Fibroblast of mammary gland (primary cell): ENCODE results near the gene OR1L4.

Experiments
- DNase-seq: peaks from one replicate; pipeline ENCODE4 v3.0.0-alpha.2; 2010; ENCODE audit warnings: low read depth
- H3K4me3 ChIP-seq: 2 replicates; pipeline ENCODE4 v1.5.1; 2011; ENCODE audit warnings: low read depth, mild to moderate bottlenecking, low read length, moderate library complexity; ENCODE audit not compliant: control insufficient read depth
- TF ChIP-seq, protein P1 (sequence below): conservative IDR thresholded peaks from 2 replicates; pipeline ENCODE4 v1.5.1; 2011; ENCODE audit warnings: low read depth, low read length, inconsistent platforms; ENCODE audit not compliant: control insufficient read depth, insufficient read depth

OR1L4 gene

DNA sequence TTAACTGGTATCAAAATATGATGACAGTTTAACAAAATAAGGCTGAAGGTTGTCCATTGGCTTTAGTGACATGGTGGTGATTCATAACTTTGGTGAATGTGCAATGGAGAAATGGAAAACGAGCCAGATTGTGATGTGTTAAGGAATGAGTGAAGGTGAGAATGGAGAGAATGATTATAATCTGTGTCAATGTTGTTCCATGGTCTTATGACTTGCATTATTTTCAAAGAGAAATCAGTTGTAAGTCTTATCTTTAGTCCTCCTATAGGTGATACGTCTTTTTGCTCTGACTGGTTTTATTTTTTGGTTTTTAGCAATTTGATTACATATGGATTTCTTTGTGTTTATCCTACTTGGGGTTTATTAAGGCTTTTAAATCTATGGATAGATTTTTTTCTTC, 31.0 kb downstream of the OR1L4 start:
- H3K4me3 ChIP-seq: no peak overlapping the region
- TF ChIP-seq, protein P1, sequence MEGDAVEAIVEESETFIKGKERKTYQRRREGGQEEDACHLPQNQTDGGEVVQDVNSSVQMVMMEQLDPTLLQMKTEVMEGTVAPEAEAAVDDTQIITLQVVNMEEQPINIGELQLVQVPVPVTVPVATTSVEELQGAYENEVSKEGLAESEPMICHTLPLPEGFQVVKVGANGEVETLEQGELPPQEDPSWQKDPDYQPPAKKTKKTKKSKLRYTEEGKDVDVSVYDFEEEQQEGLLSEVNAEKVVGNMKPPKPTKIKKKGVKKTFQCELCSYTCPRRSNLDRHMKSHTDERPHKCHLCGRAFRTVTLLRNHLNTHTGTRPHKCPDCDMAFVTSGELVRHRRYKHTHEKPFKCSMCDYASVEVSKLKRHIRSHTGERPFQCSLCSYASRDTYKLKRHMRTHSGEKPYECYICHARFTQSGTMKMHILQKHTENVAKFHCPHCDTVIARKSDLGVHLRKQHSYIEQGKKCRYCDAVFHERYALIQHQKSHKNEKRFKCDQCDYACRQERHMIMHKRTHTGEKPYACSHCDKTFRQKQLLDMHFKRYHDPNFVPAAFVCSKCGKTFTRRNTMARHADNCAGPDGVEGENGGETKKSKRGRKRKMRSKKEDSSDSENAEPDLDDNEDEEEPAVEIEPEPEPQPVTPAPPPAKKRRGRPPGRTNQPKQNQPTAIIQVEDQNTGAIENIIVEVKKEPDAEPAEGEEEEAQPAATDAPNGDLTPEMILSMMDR: no peak
- DNase-seq: no peak

DNA sequence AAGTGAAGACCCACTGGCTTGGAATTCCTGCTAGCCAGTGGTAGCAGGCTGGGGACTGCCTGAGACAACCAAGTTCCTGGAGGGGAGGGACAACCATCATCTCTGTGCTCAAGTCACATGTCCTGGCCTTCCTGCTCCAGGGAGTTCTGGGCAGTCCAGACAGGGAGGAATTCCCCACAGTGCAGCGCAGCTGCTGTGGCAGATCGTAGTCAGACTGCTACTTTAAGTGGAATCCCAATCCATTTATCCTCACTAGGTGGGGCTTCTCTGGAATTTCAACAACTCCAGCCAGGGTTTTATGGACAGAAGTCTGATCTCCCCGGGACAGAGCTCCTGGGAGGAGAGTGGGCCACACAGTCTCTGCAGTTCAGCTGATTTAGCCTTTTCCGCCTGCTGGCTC, 44.0 kb downstream of the OR1L4 start:
- DNase-seq: no peak
- H3K4me3 ChIP-seq: no peak overlapping the region
- TF ChIP-seq, protein P1: no peak
